Right lobe of liver (tissue), 4 donors: Measurements from ENCODE around the gene FIGN.

Experiments used
- CTCF ChIP-seq, 4 donors: fragments of 200-600 bp in 3 of 4; fragments of 450-650 bp in 1 of 4; IDR thresholded peaks; one replicate each; pipeline versions ENCODE4 v1.5.1 to v1.8.0; 2016 to 2022; ENCODE audit warnings: antibody characterized with exemption in 4 of 4, mild to moderate bottlenecking in 2 of 4
- POLR2A ChIP-seq: fragments of 450-650 bp; IDR thresholded peaks from one replicate; pipeline ENCODE4 v1.6.1; 2017; ENCODE audit warnings: antibody characterized with exemption, mild to moderate bottlenecking
- donor health status: DM: no; HTN: no; CAD: no.
- donor health status: DM: no; HTN: no; CAD: no.
- donor health status: DM: no; HTN: yes; CAD: no.

GRCh38 chr2:163716101-163716500 lies 19.7 kb downstream of the FIGN start:
- TF ChIP-seq CTCF (IDR thresholded peaks at IDR 0.05) (no peak), POLR2A (no peak)
